ENCODE data around the gene THSD7A. TPM values are rescaled to one million over a fixed set of nuclear protein-coding genes. Genes with fewer than 3 reads are reported as not detected.

Gene THSD7A
- total RNA-seq, 2 experiments from 2014 or later: not detected

DNA sequence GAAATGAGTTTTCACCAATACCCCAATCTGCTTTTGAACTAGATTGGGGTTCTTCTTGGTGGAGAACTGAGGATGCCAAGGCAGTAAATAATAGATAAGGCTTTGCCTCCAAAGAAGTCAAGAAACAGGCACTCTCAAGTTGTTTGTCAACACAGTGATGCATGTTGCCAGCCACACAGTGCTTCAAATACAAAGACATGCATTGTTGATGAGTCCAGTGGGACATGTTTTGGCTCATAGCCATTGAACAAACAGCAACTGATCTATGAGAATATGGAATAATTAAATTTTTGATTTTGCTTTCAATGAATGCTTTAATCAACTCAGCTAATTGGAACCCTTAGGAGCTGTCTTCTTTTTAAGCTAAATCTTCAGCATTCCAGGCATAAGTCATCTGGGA is 346.4 kb downstream of the THSD7A start:
- Mint-ChIP-seq H3K36me3 (no peaks in the 10 kb centered on the region), H3K27ac (no peak overlapping the region), H3K27me3 (no peaks in the 10 kb centered on the region), H3K9me3 (no peaks in the 10 kb centered on the region), H3K4me1 (ENCODE audit: low read depth) (no peaks in the 10 kb centered on the region), H3K4me3 (no peak overlapping the region)
- CTCF ChIA-PET: no interaction called here
- DNase-seq: no peak
- POLR2A ChIA-PET: no interaction called here
- intact Hi-C loops (cut with micrococcal nuclease): no loop called here

DNA sequence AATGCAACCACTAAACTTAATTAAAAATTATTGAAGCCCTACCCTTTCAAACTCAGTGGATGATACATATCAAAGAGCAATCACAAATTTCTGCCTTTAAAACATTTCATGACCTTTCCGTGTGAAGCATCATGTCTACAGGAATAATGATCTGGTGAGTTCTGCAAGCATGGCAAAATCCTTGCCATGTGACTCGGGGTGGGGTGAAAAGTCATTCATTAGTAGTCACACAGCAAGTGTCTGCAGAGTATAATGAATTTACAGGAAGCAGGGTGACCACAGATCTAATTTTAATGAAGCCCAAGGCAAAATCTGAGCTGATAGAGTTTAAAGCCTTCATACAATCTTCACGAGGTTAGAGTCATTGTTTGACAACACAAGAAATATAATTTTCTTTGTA is 351.9 kb downstream of the THSD7A start:
- ChIA-PET POLR2A (no interaction called here), CTCF (no interaction called here)
- H3K27ac Mint-ChIP-seq: no peak overlapping the region

DNA sequence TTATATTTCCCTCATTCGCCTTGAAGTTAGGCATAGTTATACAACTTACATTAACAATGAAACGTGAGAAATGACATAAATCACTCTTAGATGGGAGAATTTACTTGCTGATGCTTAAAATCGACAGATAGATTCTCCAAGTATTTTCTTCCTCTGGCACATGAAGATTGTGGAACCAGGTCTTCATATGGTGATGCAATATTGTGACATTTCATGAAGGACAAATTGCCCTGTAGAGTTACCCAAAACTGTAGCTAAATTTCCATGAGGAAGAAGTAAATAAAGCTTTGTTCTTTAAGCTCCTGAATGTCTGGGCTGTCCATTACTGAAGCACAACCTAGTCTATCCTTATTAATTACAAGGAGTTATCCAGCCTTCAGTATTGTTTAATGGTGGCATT is 353.1 kb downstream of the THSD7A start:
- Mint-ChIP-seq H3K4me1 (ENCODE audit: low read depth) (no peaks in the 10 kb centered on the region), H3K36me3 (no peaks in the 10 kb centered on the region), H3K4me3 (no peak overlapping the region), H3K27ac (no peak overlapping the region), H3K27me3 (no peaks in the 10 kb centered on the region), H3K9me3 (no peaks in the 10 kb centered on the region)
- no peak for DNase-seq
- ChIA-PET POLR2A (no interaction called here), CTCF (no interaction called here)
- intact Hi-C loops (cut with micrococcal nuclease): no loop called here

More for the DNA sequence above, 351.9 kb downstream of the THSD7A start:
- H3K36me3 Mint-ChIP-seq: no peaks in the 10 kb centered on the region
- H3K9me3 Mint-ChIP-seq: no peaks in the 10 kb centered on the region
- intact Hi-C loops (cut with micrococcal nuclease): no loop called here
- H3K27me3 Mint-ChIP-seq: no peaks in the 10 kb centered on the region
- no peaks in the 10 kb centered on the region for H3K4me1 Mint-ChIP-seq (ENCODE audit: low read depth)
- H3K4me3 Mint-ChIP-seq: no peak overlapping the region
- no peak for DNase-seq

DNA sequence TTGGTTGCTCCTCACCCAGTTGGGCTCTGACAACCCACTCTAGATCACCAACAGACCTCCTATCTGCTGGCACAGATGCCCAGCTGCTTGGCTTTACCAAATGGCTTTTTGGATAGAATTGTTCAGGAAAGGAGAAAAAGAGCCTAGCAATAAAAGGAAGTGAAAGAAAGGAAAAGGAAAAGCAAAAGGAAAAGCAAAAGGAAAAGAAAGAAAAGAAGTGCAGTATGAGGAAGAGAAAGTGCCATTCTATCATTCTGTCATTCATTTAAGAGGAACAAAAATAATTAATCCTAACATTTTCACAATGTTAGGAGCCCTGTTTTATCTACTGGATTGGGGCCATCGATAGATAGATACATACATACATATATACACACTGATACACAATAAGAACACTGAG is 353.6 kb downstream of the THSD7A start:
- no peaks in the 10 kb centered on the region for H3K9me3 Mint-ChIP-seq
- no peaks in the 10 kb centered on the region for H3K27me3 Mint-ChIP-seq
- H3K36me3 Mint-ChIP-seq: no peaks in the 10 kb centered on the region
- H3K4me1 Mint-ChIP-seq (ENCODE audit: low read depth): no peaks in the 10 kb centered on the region
- intact Hi-C loops (cut with micrococcal nuclease): no loop called here
- no peak overlapping the region for H3K4me3 Mint-ChIP-seq
- no peak overlapping the region for H3K27ac Mint-ChIP-seq
- ChIA-PET CTCF (no interaction called here), POLR2A (no interaction called here)
- no peak for DNase-seq

DNA sequence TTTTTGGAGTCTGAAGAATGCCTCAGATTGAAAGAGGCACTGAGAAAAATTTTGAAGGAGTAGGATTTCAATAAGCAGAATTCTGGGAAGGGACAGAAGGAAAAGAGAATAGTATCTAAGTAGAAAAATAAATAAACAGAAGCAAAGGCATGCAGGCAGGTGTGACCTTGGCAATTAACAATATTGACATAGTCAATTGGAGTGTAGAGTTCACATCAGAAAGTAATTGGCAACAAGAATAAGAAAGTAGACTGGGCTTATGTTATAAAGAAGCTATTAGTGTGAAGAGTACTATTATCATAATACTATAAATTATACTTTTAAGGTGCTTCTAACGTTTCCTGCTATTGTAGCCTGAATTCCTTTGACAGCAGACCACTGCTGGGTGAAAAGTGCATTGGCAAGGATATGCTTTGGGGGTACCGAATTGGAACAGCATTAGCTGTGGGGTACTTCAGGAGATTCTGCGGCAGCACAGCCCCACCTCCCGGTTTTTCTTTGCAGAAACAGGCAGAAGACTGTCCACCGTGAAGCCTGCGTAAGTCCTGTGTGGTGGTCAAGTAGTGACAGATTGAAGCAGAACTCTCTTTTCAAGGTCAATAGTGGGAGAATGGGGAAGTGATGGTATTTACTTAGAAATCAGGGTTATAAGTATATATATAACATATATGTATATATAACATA is 357.0 kb downstream of the THSD7A start:
- H3K4me3 Mint-ChIP-seq: no peak overlapping the region
- no peaks in the 10 kb centered on the region for H3K4me1 Mint-ChIP-seq (ENCODE audit: low read depth)
- CTCF ChIA-PET: interaction anchor here (0.6 kb wide), 1 partner anchor 41 kb away, joined by 3 read pairs; no protein-coding TSS in a partner anchor
- no peak overlapping the region for H3K27ac Mint-ChIP-seq
- H3K36me3 Mint-ChIP-seq: no peaks in the 10 kb centered on the region
- H3K9me3 Mint-ChIP-seq: no peaks in the 10 kb centered on the region
- intact Hi-C loops (cut with micrococcal nuclease): no loop called here
- POLR2A ChIA-PET: no interaction called here
- H3K27me3 Mint-ChIP-seq: no peaks in the 10 kb centered on the region
- no peak for DNase-seq

DNA sequence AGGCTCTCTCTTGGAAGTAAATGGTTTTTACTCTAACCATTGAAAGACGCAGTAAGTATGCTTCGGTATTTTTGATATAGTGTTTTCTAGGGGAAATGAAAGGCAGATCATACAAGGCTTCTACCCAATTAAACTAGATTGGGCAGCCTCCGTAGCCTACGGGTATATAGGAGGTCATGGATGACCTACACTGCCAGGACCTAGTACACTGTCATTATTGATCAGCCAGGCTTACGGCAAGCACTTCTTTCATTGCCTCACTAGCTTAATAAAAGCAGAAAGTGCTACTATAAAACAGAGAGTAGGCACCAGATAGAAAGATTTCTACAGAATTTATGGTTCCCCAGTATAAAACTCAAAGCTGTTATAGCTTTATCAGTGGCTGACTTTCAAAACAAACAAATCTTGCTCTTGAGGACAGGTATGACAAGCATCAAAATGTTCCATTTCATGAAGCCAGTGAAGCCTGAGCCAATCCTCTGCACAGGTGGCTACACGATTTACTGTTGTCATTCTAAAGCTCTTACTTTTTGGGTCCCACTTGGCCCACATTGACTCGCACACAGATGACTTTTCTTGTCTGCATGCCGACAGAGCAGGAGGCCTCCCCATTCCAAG is 358.1 kb downstream of the THSD7A start:
- no peaks in the 10 kb centered on the region for H3K27me3 Mint-ChIP-seq
- no peaks in the 10 kb centered on the region for H3K4me1 Mint-ChIP-seq (ENCODE audit: low read depth)
- POLR2A ChIA-PET: no interaction called here
- CTCF ChIA-PET: no interaction called here
- no peak for DNase-seq
- H3K9me3 Mint-ChIP-seq: no peaks in the 10 kb centered on the region
- intact Hi-C loops (cut with micrococcal nuclease): no loop called here
- no peak overlapping the region for H3K4me3 Mint-ChIP-seq
- H3K27ac Mint-ChIP-seq: no peak overlapping the region
- no peaks in the 10 kb centered on the region for H3K36me3 Mint-ChIP-seq

DNA sequence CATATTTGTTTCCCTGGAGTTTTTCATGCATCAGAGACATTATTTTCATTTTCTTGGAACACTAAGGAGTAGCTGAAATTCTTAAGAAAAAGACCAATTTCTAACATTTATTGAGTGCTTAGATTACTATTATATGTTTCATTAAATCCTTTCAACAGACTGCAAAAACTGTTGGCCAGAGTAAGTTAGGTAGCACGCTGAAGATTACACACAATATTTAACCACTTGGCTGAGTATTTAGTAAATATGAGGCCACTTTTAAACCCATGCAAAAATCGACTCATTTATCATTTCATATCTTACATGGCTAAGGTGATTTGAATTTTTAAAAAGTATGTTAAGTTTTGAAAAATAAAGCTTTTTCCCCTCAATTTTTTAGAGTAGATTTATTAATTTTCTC is 358.8 kb downstream of the THSD7A start:
- H3K27ac Mint-ChIP-seq: no peak overlapping the region
- no peaks in the 10 kb centered on the region for H3K27me3 Mint-ChIP-seq
- DNase-seq: no peak
- POLR2A ChIA-PET: no interaction called here
- CTCF ChIA-PET: no interaction called here
- no peak overlapping the region for H3K4me3 Mint-ChIP-seq
- no peaks in the 10 kb centered on the region for H3K9me3 Mint-ChIP-seq
- intact Hi-C loops (cut with micrococcal nuclease): no loop called here
- no peaks in the 10 kb centered on the region for H3K4me1 Mint-ChIP-seq (ENCODE audit: low read depth)
- no peaks in the 10 kb centered on the region for H3K36me3 Mint-ChIP-seq

DNA sequence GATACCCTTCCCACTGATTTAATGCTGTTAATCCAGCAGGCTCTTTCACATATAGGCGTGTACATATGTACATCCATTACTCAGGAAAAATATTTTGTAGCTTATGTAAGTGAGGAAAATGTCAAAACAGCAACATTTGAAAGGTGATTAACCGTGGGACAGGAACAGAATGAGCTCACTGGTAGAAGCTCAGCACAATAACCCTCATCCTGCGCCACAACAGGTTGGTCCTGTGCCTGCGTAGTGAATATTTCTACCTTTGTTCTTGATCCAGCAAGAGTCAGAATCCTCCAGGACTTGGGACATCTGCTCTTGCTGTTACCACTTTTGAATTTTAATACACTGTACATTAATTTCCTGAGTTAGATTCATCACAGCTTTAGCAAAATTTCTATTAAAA is 359.4 kb downstream of the THSD7A start:
- intact Hi-C loops (cut with micrococcal nuclease): no loop called here
- Mint-ChIP-seq H3K36me3 (no peaks in the 10 kb centered on the region), H3K27ac (no peak overlapping the region), H3K4me1 (ENCODE audit: low read depth) (no peaks in the 10 kb centered on the region), H3K27me3 (no peaks in the 10 kb centered on the region), H3K9me3 (no peaks in the 10 kb centered on the region), H3K4me3 (no peak overlapping the region)
- DNase-seq: no peak
- POLR2A ChIA-PET: no interaction called here
- CTCF ChIA-PET: no interaction called here

DNA sequence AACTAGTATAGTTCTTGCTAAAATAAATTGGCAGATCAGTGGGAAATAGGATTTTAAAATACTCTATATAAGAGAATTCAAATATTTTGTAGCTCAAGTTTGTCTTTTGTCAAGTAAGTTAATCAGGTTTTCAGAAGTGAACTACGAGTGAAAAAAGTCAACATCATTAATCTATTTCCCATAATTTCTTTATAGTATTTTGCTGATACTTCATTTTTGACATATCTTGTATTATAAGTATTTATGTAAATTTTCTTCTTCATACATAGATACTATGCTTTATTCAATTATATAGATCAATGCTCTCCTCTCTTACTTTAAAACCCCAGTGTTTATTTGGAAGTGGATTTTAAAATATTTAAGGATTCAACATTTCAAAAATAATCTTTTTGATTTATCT is 360.7 kb downstream of the THSD7A start:
- DNase-seq: no peak
- intact Hi-C loops (cut with micrococcal nuclease): no loop called here
- no peaks in the 10 kb centered on the region for H3K4me1 Mint-ChIP-seq (ENCODE audit: low read depth)
- no peaks in the 10 kb centered on the region for H3K9me3 Mint-ChIP-seq
- H3K36me3 Mint-ChIP-seq: no peaks in the 10 kb centered on the region
- no peak overlapping the region for H3K27ac Mint-ChIP-seq
- H3K27me3 Mint-ChIP-seq: no peaks in the 10 kb centered on the region
- H3K4me3 Mint-ChIP-seq: no peak overlapping the region
- POLR2A ChIA-PET: no interaction called here
- CTCF ChIA-PET: interaction anchor here (1.1 kb wide), 1 partner anchor 12 kb away, joined by 3 read pairs; no protein-coding TSS in a partner anchor

DNA sequence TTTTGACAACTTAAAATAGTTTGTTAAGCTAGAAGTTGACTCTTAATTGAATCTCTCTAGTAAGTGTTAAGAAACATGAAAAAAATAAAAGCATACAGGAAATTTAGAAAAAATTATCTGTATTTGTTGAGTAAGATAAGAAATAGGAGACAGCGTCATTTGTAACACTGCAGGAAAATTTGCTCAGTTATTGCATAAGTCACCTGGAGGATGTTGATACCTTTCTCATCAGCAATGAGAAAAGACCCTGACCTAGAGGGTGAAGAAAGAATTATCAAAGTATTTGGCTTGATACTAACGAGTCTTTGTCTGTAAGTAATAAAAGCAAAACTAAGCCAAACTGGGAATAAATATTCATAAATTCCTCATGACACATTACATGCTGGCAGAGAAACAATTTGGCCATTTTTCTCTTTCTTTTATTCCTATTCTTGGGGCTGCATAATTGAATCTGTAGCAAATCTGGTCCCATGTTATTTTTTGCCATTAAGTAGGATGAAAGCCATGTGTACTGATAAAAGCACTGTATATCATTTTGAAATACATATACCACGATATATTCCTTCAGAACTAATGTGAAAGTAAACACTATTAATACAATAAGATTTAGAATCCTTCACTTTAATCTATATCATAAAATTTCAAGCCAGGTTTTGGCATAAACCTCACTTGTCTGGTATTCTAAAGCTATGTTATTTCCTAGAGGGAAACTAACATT is 362.8 kb downstream of the THSD7A start:
- DNase-seq: no peak
- no peaks in the 10 kb centered on the region for H3K4me1 Mint-ChIP-seq (ENCODE audit: low read depth)
- no peak overlapping the region for H3K4me3 Mint-ChIP-seq
- H3K9me3 Mint-ChIP-seq: no peaks in the 10 kb centered on the region
- POLR2A ChIA-PET: no interaction called here
- no peak overlapping the region for H3K27ac Mint-ChIP-seq
- no peaks in the 10 kb centered on the region for H3K36me3 Mint-ChIP-seq
- H3K27me3 Mint-ChIP-seq: no peaks in the 10 kb centered on the region
- CTCF ChIA-PET: no interaction called here
- intact Hi-C loops (cut with micrococcal nuclease): no loop called here

DNA sequence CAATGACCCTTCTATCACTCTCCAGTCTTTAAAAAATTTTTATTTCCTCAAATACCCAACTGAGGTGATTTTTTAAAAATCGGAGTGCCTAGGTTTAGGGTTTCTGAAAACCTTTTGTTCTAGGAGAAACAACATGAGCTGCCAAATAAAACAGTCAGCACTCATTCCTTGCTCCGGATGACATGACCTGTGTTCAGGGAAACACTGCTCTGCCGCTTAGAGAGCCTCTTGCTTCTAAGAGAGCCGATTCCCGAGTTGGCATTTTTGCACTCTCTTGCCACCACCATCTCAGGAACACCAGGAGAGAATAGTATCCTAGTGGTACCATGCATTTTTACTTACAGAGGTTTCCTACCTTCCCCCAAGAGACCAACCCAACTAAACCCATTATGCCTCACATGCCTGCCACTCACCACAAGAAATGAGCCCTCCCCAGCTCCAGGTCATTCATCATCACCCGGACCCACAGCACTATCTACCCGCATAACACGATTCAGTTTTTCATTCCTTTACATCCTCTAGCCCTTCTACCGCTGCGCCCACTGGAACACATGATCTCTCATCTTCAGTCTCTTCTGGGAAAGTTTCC is 365.4 kb downstream of the THSD7A start:
- no peak overlapping the region for H3K4me3 Mint-ChIP-seq
- H3K4me1 Mint-ChIP-seq (ENCODE audit: low read depth): no peaks in the 10 kb centered on the region
- ChIA-PET CTCF (no interaction called here), POLR2A (no interaction called here)
- no peak for DNase-seq
- H3K27ac Mint-ChIP-seq: no peak overlapping the region
- H3K27me3 Mint-ChIP-seq: no peaks in the 10 kb centered on the region
- H3K36me3 Mint-ChIP-seq: no peaks in the 10 kb centered on the region
- no peaks in the 10 kb centered on the region for H3K9me3 Mint-ChIP-seq
- intact Hi-C loops (cut with micrococcal nuclease): no loop called here

DNA sequence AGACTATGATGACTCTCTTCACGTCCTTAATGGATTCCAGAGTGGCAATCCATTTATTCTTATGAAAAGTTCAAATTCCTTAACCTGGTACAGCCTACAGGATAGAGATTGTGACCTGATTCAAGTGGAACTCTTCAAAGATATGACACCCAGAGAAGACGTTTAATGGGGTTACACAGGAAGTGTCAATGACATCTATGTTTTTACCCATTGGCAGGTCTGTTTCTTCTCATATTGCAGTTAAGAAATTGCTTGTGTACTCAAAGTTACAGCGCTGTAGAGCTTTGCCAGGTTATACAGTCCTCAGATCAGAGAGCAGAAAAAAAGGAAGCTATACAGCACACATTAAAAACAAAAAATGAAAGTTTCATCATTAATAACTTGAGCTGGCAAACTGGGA is 367.4 kb downstream of the THSD7A start:
- Mint-ChIP-seq H3K4me1 (ENCODE audit: low read depth) (no peaks in the 10 kb centered on the region), H3K27me3 (no peaks in the 10 kb centered on the region), H3K9me3 (no peaks in the 10 kb centered on the region), H3K4me3 (no peak overlapping the region), H3K36me3 (no peaks in the 10 kb centered on the region), H3K27ac (no peak overlapping the region)
- ChIA-PET POLR2A (no interaction called here), CTCF (no interaction called here)
- DNase-seq: no peak
- intact Hi-C loops (cut with micrococcal nuclease): no loop called here

DNA sequence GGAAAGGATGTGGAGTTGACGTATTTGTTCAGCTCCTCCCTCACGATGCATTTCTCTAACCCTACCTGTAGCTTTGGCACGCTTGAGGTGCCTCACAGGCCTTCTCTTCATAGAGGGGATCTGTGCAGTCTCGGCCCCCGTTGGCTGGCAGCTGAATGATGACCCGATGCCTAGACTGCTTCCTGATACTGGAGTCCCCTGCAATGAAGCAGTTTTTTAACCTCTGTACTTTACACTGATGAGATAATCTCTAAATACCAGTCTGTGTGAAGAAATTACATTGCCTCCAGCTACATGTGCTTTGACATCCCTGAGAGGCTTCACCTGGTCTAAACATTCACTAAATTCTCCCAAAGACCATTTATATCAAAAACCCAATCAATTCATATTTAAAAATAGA is 370.1 kb downstream of the THSD7A start:
- no peak overlapping the region for H3K4me3 Mint-ChIP-seq
- DNase-seq: no peak
- no peaks in the 10 kb centered on the region for H3K36me3 Mint-ChIP-seq
- intact Hi-C loops (cut with micrococcal nuclease): no loop called here
- H3K9me3 Mint-ChIP-seq: no peaks in the 10 kb centered on the region
- ChIA-PET POLR2A (no interaction called here), CTCF (no interaction called here)
- no peaks in the 10 kb centered on the region for H3K4me1 Mint-ChIP-seq (ENCODE audit: low read depth)
- no peak overlapping the region for H3K27ac Mint-ChIP-seq
- no peaks in the 10 kb centered on the region for H3K27me3 Mint-ChIP-seq
